GM19328 (cell line): ENCODE measurements around the gene NR5A2.

Source experiments
- ATAC-seq: cut with Tn5 transposase; IDR thresholded peaks from one replicate; pipeline ENCODE4 v1.9.1; 2021; ENCODE audit warnings: mild to moderate bottlenecking, moderate library complexity; ENCODE audit not compliant: unreplicated experiment

The NR5A2 gene

GRCh38 chr1:200027264-200027823 lies at the start of gene NR5A2:
NR5A2 (plus strand) TSS chr1:200027710; CDS start chr1:200027848, 138 bp downstream.
- no peak for ATAC-seq

GRCh38 chr1:199978408-199978940 lies 49.0 kb upstream of the NR5A2 start:
- no peak for ATAC-seq

DNA sequence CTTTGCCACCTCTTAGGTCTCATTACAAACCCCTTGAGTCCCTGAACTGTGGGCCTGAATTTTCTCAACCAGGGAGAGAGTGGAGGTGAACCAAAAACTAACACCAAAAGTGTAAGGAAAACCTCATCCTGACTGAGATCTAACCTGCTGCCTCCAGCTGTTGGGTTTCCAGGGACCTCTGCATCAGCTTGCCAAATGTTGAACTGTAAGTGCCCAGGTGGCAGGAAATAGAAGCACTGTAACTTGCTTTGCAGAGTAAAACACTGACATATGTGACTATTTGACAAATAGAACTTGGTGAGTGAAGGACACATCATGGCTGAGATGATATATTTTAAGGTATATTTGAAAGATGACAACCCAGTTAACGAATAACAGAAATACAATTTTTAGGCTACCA lies 48.4 kb upstream of the NR5A2 start:
- ATAC-seq: no peak

DNA sequence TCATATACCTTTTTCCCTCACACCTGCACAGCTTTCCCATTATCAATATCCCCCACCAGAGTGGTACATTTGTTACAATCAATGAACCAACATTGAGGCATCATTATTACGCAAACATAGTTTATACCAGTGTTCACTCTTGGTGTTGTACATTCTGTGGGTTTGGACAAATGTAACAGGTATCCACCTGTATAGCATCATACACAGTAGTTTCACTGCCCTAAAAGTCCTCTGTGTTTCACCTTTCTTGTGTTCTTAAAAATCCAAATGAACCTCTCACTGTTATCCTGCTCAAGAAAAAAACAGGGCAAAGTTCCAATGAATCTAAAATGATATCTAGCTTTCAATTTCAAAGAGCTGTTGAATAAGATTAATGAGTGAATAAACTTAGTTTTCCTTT lies 45.9 kb upstream of the NR5A2 start:
- no peak for ATAC-seq

GRCh38 chr1:199982606-199983005 lies 44.9 kb upstream of the NR5A2 start:
- ATAC-seq: no peak

DNA sequence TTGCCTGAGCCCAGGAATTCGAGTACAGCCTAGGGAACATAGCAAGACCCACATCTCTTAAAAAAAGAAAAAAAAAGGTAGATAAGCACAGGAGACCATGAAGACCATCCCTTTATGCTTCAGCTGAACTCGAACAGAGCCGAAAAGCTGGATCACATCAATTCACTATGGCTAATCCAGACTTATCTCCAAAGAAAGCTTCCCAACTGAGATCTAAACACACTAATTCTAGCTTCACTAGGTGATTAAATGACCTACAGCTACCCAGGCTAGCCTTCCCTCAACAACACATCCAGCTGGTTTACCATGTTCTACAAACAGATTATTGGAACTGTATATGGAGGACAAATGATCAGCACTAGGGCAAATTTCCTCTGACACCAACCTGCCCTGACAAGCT lies 44.0 kb upstream of the NR5A2 start:
- ATAC-seq: no peak

GRCh38 chr1:199995096-199995685 lies 32.3 kb upstream of the NR5A2 start:
- no peak for ATAC-seq

DNA sequence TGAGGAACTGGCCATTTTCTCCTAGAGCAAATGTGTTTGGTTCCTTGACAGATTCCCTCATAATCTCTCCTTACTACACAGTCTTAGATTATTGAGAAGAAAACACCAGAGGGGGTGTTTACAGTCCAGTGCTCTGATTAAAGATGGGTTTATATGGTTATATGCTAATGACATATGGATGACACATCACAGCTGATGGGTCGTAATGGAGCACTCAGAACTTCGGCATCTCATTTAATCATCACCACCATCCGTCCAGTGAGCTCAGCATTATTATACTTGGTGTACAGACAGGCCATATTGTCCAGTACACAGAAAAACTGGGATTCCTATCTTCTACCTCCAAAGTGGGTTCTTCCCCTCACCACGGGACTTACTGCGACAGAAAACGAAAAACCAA lies 22.3 kb upstream of the NR5A2 start:
- ATAC-seq: no peak

DNA sequence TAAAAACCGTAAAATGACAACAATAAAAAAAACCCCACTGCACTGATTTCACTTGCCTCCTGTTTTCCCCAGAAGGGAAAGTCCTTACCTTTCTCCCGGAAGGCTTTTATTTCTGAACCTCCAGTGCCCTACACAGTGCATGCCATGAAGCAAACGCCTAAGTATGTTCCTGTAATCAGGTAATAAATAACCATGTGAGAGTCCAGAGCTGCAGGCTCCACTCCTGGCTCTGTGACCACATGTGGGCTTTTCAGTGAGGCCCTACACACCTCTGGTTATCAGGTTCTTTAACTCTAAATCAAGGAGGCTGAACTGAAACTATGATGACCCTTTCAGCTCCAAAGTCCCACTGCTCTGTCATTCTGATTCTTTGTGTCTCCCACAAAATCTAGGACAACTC lies 20.8 kb upstream of the NR5A2 start:
- no peak for ATAC-seq

GRCh38 chr1:200015811-200016210 lies 11.7 kb upstream of the NR5A2 start:
- ATAC-seq: no peak

- ATAC-seq: no peak
Measured at GRCh38 chr1:200021577-200022238, 5.8 kb upstream of the NR5A2 start.

DNA sequence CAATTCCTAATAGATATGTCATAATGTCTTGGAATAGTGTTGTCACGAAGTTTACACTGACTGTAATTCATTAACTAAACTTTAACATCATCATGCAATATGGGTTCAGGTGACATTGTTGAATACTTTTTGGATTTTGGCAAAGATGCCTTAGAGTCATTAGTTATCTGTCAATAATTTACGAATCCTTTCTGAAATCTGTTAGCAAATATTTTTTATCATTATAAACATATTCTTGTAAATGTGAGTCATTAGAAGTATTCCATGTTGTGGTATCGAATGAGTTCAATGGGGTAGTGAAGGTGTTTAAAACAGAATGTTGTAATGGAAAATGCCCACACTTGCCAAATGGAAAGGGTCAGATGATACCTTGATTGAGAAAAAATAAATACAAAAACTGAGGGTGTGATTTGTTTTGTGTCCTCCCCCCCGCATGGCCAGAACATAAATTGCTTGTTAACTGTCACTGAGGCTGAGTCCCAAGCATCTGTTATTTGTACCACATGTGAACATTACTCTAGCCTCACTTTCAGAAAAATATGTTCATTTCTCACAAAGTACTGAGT lies 5.2 kb upstream of the NR5A2 start:
- no peak for ATAC-seq

- no peak for ATAC-seq
Measured at GRCh38 chr1:200028586-200029034, 1.1 kb downstream of the NR5A2 start.

DNA sequence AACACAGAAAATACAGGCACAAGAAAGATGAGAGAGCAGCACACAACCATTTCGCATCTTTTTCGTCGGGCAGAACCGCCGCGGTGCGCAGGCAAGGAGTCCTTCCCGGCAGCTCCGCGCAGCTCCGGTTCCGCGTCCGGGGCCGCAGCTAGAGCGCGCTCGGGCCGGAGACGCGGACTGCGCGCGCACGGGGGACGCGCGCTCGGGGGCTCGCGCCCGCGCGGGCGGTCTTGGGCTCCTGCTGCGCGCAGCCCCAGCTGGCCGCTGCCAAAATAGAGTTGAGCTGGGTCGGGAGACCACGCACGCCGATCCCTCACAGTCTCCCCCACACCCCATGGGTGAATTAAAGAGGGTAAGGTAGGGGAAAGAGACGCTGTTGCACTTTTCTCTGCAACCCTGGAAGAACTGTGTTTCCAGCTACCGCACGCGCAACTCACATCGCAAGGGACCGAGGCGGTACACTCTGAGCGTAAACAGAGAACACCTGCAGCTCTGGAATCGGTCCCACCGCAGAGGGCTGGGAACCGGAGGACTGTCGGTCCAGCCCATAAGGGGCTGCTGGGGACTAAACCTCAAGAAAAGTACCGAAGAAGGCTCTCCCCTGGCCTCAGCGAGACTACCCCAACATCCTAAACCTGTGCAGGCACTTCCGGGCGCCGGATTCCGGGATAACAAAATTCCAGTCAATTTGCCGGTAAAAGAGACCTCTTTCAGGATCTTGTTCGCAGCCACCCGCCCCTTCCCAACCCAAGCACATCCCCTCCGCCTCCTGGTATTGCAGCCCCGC lies 1.7 kb downstream of the NR5A2 start:
- no peak for ATAC-seq

DNA sequence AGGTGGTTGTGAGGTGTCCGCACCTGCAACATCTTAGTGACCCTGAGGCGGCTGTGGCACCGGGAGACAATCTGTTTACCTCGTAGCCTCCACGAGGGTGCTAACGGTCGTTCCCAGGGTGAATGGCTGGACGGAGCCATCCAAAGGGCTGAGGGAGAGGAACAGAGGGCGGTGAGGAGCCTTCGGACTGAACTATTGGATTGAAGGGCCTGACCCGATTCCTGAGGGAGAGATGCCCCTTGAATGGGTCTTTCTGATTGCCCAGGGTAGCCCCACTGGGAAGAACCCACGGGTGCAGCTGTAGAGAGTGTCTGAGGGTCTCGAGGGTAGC lies 2.3 kb downstream of the NR5A2 start:
- ATAC-seq: no peak

DNA sequence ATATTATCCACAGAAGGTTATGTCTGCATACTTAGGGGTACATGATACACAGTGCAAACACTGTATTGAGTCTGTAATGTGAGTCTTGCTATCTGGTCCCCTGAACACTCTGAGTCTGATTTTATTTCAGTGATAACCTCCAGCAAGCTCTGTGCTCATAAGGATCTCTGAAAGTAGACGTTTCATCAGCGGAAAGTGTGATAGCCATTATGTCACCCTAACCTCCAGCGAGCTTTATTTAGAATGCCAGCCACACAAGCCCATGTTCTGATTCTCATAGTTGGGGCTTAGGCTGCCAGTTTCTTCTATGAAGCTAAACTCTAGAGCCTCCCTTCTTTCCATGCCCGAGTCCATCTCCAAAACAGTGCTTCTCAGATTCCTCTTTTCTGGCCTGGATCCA lies 3.3 kb downstream of the NR5A2 start:
- no peak for ATAC-seq

- ATAC-seq: no peak
Measured at GRCh38 chr1:200033511-200034261, 6.2 kb downstream of the NR5A2 start.

DNA sequence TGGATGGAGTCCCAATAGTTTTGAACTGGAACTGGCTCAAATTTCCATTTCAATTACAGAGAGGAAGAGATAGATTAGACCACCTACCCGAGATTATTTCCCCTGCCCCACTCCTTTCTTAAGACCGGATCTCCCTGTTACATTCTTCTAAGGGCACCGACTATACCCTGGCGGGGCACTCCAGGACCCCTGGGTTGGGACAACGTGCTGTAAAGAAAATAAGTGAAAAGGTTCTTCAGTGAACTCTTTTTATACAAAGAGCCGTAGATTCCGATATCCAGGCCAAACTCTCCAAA lies 6.7 kb downstream of the NR5A2 start:
- no peak for ATAC-seq

DNA sequence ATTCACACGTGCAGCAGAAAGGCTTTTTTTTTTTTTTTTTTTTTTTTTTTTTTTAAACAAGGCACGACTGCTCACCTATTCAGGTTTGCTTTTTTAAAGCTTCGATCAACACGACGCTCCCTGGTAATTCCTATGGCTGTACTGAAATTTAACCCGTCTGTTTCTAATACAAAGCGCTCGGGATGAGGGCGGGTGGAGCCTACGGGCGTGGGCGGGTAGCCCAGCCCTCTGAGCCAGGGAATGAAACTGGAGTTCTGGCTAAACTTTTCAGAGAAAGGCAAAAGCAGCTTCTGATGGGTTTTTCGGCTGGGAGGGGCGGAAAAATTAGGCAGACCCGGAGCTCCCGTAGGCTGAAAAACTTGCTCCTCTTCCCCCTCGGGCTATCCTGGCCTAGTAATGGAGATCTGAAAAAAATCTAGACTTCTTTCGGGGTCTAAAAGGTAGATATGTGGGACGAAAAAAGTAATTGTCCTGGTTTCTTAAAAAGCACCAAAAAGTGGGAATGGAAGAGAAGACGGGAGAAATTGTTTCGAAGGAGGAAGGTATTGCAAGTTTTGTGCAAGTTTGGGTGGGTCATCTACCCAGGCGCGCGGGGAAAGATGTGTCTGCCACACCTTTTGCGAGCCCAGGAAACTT lies 7.4 kb downstream of the NR5A2 start:
- no peak for ATAC-seq

GRCh38 chr1:200035397-200035955 lies 8.0 kb downstream of the NR5A2 start:
- no peak for ATAC-seq
